ENCODE results near the gene OTUB2. TPM values are rescaled to one million over a fixed set of nuclear protein-coding genes. Genes with fewer than 3 reads are reported as not detected.
A peak's percentile ranks its signal among the peaks of the same experiment; 100 is the strongest.

Gene OTUB2
- polyA plus RNA-seq (2013, experiment 1 of 2; ENCODE audit: insufficient read length): 1.6 TPM
- 2.2 TPM for polyA plus RNA-seq (2013, experiment 2 of 2; ENCODE audit: insufficient read length)

GRCh38 chr14:94026173-94026888, at the start of gene OTUB2:
TSS of gene OTUB2 (plus strand) at chr14:94026340. CDS start at chr14:94026538, 198 bp downstream.
- peak; percentile 99 for DNase-seq

- peak; percentile 44 for DNase-seq
Measured at GRCh38 chr14:93976477-93977057, 49.6 kb upstream of the OTUB2 start, which contains the start of gene ASB2. TSS of gene ASB2 (minus strand) at chr14:93976570. CDS start at chr14:93964539, 12,031 bp downstream.

DNA sequence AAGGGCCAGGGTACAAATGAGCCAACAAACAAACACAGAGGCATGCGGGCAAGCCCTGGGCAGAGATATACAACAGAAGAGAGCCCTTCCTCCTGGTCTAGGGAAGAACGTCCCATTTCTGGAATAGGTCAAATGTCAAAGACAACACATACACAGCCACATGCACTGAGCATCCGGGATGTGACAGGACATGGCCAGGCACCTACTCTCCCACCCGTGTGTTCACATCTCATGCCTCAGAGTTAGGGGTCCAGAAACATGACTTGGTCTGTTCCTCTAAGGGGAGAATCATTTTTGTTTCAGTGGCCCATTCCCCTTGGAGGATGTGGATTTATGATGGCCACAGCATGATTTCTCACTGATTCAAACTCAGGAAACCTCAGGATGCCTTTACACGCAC, 49.0 kb upstream of the OTUB2 start:
- DNase-seq: no peak

GRCh38 chr14:93977790-93978581, 48.2 kb upstream of the OTUB2 start:
- DNase-seq: no peak

DNA sequence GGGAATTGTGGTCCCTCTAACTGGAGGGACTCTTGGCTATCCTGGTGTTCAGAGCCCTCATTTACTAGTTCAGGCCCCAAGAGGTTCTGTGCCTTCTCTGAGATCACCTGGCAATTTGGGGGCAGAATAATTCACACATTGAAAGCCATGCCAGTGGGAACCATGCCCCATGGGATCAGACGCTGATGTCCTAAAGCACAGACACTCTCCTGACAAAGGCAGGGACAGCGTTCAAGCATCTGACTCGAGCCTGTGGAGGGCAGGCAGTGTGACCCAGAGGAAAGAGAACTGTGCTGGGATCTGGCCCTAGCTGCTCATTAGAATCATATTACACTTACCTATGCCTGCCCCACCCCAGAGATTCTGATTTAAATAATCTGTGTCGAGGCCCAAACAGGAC, 47.4 kb upstream of the OTUB2 start:
- DNase-seq: no peak

- DNase-seq: peak; percentile 32
Measured at GRCh38 chr14:93980456-93981201, 45.5 kb upstream of the OTUB2 start.

DNA sequence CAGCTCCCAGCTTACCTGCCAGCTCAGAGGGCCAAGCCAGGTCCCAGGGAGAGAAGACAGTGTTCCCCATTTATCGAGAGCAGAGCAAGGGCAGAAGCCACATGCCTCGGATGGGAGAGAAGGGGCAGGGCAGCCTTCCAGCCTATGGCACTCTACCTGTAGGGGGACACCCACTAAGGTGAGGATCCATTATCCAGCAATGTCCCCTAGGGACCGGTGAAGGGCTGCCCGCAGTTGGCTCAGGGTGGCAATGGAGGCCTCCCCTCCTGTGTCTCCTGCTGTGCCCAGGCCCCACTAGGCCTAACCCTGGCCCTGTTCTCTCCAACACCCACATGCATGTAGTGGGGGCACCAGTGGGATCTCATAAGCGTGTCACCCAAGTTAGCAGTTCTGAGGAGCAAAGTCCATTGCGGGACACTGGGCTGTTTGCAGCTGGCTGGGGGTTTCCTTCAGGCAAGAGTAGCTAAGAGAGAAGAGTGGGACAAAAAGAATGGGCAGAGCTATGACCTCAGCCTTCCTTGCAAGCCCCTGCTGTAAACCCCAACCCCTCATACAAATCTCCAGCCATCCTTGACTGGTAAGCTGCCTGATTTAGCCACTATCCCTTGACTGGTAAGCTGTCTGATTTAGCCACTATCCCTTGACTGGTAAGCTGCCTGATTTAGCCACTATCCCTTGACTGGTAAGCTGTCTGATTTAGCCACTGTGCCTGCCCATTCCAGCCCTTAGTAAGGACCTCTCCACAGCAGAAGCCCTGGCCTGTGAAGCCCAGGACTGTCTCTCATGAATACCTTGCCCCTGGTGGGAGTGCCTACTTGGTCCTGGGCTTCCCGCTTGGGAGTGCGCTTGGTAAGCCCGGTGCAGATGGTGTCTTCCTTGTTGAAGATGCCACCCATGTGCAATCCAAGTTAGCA, 44.6 kb upstream of the OTUB2 start:
- DNase-seq: no peak

GRCh38 chr14:93982230-93983007, 43.7 kb upstream of the OTUB2 start:
- DNase-seq: no peak

DNA sequence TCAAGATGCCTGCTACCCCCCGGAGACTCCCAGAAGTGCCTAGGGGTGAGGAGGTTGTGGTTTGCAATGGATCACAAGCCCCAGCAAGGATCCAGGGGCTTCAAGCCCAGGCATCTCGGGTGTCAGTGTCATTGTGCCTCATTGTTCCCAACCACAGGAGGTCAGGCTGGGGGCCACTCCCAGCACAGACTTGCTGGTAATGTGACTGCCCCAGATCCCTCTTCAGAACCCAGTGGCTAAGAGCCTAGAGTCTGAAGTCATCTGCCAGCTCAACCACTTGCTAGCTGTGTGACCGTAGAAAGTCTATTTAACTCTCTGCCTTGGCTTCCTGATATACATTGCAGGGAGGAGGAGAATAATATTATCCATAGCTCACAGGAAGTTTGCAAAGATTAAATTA, 42.1 kb upstream of the OTUB2 start:
- DNase-seq: peak; percentile 57

GRCh38 chr14:93984987-93985410, 41.1 kb upstream of the OTUB2 start:
- DNase-seq: peak; percentile 90

DNA sequence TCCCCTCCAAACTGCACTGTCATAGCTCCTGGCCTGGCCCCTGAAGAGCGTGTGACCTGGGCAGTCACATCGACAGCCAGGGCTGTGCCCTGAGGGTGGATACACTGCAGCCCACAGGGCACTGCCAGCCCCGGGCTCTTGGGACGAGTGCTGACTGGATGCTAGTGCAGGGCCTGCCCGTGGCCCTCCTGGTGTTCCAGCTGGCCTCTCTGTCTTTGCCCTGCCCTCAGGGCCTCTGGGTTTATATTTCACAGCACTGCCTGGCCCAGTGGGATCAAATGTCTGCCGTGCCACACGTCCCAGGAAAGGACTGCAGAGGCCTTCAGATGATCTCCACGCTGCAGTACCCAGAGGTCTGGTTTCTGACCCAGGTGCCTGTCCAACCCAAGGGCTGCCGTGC, 39.2 kb upstream of the OTUB2 start:
- DNase-seq: no peak

DNA sequence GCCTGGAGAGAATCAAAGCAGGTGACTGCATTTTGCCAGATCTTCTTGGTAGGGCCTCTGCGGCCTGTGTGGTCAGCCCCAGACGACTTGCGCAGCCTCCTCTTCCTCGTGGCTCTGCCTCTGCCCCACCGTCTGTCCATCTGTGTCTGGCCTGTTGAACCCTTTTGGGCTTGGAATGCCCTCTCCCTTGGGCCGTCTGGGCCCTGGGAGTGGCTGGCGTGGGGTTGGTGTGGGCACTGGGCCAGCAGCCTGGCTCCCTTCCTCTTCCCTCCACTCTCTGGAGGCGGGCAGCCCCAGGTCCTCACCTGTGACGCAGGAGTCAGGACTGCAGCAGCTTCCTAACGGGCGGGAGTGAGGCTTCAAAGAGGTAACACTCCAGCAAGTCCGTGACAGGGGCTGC, 38.8 kb upstream of the OTUB2 start:
- no peak for DNase-seq

DNA sequence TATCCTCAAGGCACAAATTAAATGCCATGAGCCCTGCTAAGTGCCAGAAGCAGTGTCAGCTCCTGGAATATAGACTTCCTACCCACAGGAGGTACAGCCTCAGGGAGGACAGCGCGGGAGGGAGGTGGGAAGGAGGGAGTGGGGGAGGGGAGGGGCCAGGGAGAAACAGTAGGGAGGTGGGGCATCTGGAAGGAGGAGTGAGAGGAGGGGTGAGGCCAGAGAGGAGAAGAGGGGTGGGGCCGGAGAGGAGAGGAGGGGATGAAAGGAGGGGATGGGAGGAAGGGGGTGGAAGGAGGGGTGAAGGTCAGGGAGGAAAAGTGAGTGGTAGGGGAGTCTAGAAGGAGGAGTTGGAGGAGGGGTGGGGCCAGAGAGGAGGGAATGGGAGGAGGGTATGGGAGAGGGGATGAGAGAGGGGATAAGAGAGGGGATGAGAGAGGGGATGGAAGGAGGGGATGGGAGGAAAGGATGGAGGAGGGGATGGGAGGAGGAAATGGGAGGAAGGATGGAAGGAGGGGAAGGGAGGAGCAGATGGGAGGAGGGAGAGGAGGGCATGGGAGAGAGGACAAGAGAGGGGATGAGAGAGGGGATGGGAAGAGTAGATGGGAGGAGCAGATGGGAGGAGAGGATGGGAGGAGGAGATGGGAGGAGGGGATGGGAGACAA, 38.2 kb upstream of the OTUB2 start:
- DNase-seq: no peak

DNA sequence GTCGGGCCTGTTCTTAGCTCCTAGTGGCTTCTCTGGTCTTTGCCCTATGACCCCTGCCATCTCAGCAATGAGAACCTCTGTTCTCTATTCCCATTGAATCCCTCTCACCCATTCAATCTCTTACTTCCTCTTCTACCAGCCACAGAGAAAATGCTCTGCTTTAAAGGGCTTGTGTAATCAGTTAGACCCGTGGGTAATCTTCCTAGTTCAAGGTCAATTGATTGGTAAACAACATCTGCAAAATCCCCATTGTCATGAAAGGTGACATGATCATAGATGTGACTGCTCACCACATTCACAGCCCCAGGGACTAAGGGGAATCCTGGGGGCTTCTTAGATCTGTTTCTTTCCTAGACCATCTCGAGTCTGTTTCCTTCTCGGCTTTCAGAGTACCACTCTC, 36.2 kb upstream of the OTUB2 start:
- no peak for DNase-seq

GRCh38 chr14:93991212-93991611, 34.9 kb upstream of the OTUB2 start:
- no peak for DNase-seq

DNA sequence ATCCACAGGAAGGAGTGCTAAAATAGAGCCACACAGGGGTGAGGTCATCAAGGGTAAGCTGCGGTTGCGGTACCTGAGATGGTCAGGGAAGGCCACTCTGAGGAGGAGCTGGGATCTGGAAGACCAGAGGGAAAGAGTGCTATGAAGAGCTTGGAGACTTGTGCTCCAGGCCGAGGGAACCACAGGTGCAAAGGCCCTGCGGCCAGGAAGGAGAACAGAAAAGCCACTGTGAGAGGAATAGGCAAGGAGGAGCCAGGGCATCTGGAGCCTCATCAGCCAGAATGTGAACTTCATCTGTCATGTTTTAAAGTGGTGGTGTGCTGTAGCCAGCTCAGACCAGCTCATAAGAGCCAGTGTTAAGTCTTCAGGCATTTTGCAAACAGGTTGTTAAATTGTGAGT, 34.5 kb upstream of the OTUB2 start:
- no peak for DNase-seq

DNA sequence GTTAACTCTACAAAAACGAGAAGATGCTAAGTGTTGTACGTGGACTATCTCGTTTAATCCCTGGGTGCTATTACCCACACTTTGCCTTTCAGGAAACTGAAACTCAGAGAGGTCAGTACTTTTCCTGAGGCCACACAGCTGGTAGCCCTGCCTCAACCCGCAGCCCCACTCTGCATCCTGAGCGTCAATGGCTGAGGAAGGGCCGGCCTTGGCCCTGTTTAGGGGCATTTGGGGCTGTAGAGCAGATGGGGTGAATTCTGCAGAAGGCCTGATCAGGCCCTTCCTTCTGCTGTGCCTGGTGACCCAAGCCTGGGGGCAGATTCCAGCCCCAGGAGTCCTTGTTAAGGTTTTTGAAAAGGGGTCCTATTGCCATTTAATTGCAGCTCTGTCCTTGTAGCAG, 32.8 kb upstream of the OTUB2 start:
- no peak for DNase-seq

DNA sequence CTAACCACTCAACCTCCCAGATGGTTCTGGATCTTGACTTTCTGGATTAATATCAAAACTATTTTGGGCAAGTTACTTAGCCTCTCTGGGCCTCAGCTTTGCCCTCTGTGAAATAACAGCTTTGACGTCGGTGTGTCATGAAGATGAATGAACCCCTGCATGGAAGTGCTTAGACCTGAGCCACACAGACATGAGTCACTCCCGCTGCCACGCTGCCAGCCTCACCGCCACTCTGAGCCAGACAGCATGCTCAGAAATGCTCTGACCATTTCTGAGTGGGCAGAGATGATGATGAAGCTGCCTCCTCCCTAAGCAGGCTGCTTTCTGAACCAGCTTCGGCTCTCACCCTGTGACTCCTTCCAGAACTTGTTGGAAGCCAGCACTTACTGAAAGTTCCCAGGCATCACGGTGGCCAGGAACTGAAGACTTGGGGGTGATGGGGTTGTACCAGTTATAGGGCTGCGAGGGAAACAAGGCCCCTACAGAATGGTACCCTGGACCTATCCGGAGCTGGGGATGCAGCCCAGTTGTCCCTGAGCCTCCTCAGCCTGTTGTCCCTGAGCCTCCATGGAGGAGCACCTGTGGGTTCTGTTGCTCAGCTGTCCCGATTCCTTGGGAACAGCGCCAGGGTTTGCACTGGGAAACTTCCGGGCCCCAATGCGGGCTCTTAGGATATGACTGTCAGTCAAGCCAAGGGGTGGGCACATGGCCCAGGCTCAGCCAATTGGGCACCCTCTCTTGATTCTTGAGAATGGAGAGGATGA, 31.0 kb upstream of the OTUB2 start:
- DNase-seq: peak; percentile 58

DNA sequence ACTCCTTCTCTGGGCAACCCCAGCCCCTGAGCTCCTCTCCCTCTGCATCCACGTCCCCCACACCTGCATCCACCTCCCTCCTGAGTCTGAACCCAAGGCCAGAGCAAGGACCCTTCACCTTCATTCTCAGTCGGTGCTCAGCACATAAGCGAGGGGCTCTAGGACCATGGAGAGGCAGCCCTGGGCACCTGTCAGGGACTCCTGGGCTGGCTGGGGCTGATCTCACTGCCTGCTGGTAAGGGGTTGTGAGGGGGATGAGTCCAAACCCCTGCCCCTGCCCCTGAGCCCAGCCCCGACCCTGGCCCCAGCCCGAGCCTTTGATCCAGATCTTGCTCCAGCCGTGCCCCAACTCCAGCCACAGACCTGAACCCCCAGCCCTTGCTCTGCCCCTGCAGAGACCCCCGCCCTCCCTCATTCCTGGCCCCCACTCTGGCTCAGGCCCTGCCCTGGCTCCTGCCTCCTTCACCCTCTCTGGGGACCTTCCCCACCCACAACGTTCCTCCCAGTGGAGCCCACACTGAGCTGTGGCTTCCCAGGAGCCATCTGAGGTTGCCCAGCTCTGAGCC, 29.9 kb upstream of the OTUB2 start:
- DNase-seq: no peak
